Lung (tissue), 12 donors: ENCODE results near the gene MYBL2. TPM values are rescaled to one million over a fixed set of nuclear protein-coding genes. Genes with fewer than 3 reads are reported as not detected.

ENCODE experiments used
- ATAC-seq: fragments of 200-7000 bp; cut with Tn5 transposase; one replicate; pipeline ENCODE4 v1.9.1; 2020; ENCODE audit warnings: moderate number of reproducible peaks; ENCODE audit not compliant: insufficient read depth, low FRiP score
- DNase-seq, 3 donors: peaks; one replicate each; pipeline ENCODE4 v3.0.0-alpha.2; 2013 to 2017
- H3K27ac ChIP-seq, 2 donors: one replicate each; pipeline ENCODE4 v1.5.1; 2013; ENCODE audit warnings: mild to moderate bottlenecking in 2 of 2, moderate library complexity in 2 of 2, control low read depth in 1 of 2, inconsistent platforms in 1 of 2, low read depth in 1 of 2, low read length in 1 of 2
- H3K27me3 ChIP-seq, 3 donors: one replicate each; pipeline ENCODE4 v1.5.1; 2013; ENCODE audit warnings: low read length in 2 of 3; ENCODE audit not compliant: control insufficient read depth in 3 of 3, insufficient read depth in 3 of 3
- H3K36me3 ChIP-seq, 4 donors: one replicate each; pipeline ENCODE4 v1.5.1; 2013; ENCODE audit warnings: low read length in 4 of 4, mild to moderate bottlenecking in 1 of 4, moderate library complexity in 1 of 4; ENCODE audit not compliant: control insufficient read depth in 4 of 4, insufficient read depth in 4 of 4
- H3K4me1 ChIP-seq, 5 donors: one replicate each; pipeline ENCODE4 v1.5.1; 2013; ENCODE audit warnings: low read length in 5 of 5, mild to moderate bottlenecking in 2 of 5, moderate library complexity in 1 of 5; ENCODE audit not compliant: control insufficient read depth in 5 of 5, insufficient read depth in 5 of 5
- H3K4me3 ChIP-seq: one replicate; pipeline ENCODE4 v1.5.1; 2013; ENCODE audit warnings: mild to moderate bottlenecking, control low read depth, moderate library complexity
- H3K9ac ChIP-seq, 2 donors: one replicate each; pipeline ENCODE4 v1.5.1; 2013; ENCODE audit warnings: low read length in 2 of 2, control low read depth in 1 of 2; ENCODE audit not compliant: insufficient read depth in 1 of 2
- H3K9me3 ChIP-seq, 4 donors: one replicate each; pipeline ENCODE4 v1.5.1; 2013; ENCODE audit warnings: low read length in 3 of 4, mild to moderate bottlenecking in 1 of 4, moderate library complexity in 1 of 4; ENCODE audit not compliant: control insufficient read depth in 4 of 4, insufficient read depth in 3 of 4
- WGBS, 2 donors: extraction: QIAGEN DNeasy Blood & Tissue Kit; methylation state at CpG; one replicate each; pipeline ENCODE4 v1.1.7; 2013; 5-methylcytosine and 5-hydroxymethylcytosine counted together
- polyA plus RNA-seq, 2 donors: library from polyadenylated mRNA; stranded (reverse); fragments of 200-250 nt; gene quantifications; one replicate each; pipeline ENCODE4 v1.2.1, GENCODE V29; 2013
- total RNA-seq, 2 donors: library from RNA; depleted of rRNA in 1 of 2; stranded (reverse); fragments of >200 nt in 1 of 2; gene quantifications; one replicate each; pipeline ENCODE4 v1.2.1, GENCODE V29; 2014 to 2021
- TF ChIP-seq, protein P1 (sequence below): IDR thresholded peaks from 2 replicates; pipeline ENCODE4 v1.5.1; 2012; ENCODE audit warnings: mild to moderate bottlenecking; ENCODE audit errors: control extremely low read depth, extremely low read depth
- donor health status: control.
- donor health status: control.
- donor health status: Bipolar disorder and iron deficiency.
- donor health status: healthy.
- donor health status: DM: yes; HTN: yes; CAD: no.

Gene MYBL2
- total and polyA plus RNA-seq, 4 donors = 2.1 to 4.7 (median 3.3) TPM

DNA sequence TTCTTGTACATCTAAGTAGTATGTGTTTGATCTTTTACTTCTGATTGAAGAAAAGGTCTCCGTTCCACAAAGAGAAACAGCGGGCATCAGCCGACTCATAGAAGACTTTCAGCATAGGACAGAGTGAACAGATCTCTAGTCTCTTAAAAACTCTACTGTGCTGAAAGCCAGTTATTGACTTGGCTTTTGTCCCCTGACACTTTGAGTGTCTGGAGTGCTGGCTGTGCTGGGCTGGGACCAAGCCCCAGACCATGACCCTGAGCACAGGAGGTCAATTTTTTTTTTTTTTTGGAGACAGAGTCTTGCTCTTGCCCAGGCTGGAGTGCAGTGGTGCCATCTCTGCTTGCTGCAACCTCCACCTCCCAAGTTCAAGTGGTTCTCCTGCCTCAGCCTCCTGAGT, 27.8 kb downstream of the MYBL2 start:
- WGBS, 2 donors = 99% methylated on average over 3 of the region's 3 CpGs
- H3K27ac ChIP-seq = no peak overlapping the region
- ATAC-seq (no peak), DNase-seq (no peak)
- no peak overlapping the region for H3K9ac ChIP-seq
- no peaks in the 10 kb centered on the region for H3K4me1 ChIP-seq
- TF ChIP-seq, protein P1, sequence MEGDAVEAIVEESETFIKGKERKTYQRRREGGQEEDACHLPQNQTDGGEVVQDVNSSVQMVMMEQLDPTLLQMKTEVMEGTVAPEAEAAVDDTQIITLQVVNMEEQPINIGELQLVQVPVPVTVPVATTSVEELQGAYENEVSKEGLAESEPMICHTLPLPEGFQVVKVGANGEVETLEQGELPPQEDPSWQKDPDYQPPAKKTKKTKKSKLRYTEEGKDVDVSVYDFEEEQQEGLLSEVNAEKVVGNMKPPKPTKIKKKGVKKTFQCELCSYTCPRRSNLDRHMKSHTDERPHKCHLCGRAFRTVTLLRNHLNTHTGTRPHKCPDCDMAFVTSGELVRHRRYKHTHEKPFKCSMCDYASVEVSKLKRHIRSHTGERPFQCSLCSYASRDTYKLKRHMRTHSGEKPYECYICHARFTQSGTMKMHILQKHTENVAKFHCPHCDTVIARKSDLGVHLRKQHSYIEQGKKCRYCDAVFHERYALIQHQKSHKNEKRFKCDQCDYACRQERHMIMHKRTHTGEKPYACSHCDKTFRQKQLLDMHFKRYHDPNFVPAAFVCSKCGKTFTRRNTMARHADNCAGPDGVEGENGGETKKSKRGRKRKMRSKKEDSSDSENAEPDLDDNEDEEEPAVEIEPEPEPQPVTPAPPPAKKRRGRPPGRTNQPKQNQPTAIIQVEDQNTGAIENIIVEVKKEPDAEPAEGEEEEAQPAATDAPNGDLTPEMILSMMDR = no peak
- H3K4me3 ChIP-seq = no peak overlapping the region
- no peaks in the 10 kb centered on the region for H3K27me3 ChIP-seq
- no peaks in the 10 kb centered on the region for H3K9me3 ChIP-seq
- no peaks in the 10 kb centered on the region for H3K36me3 ChIP-seq

- Histone ChIP-seq H3K4me1 (no peaks in the 10 kb centered on the region), H3K9me3 (no peaks in the 10 kb centered on the region), H3K36me3 (peaks cover 0 to 7% (median 0%) of the 10 kb centered on the region in 4 donors), H3K27ac (no peak overlapping the region), H3K27me3 (no peaks in the 10 kb centered on the region), H3K9ac (no peak overlapping the region), H3K4me3 (no peak overlapping the region)
- ATAC-seq (no peak), DNase-seq (no peak)
- WGBS, 2 donors = 88 to 93% methylated on average over 8 of the region's 8 CpGs
- TF ChIP-seq, protein P1 = no peak
Observed at GRCh38 chr20:43695571-43695970, 28.7 kb downstream of the MYBL2 start.

GRCh38 chr20:43699941-43700565, 33.1 kb downstream of the MYBL2 start:
- TF ChIP-seq, protein P1 = no peak
- H3K36me3 ChIP-seq = peaks cover 0 to 13% (median 0%) of the 10 kb centered on the region in 4 donors
- DNase-seq (no peak), ATAC-seq (no peak)
- no peaks in the 10 kb centered on the region for H3K4me1 ChIP-seq
- no peak overlapping the region for H3K27ac ChIP-seq
- H3K9ac ChIP-seq = no peak overlapping the region
- WGBS, 2 donors = 89 to 94% methylated on average over 8 of the region's 8 CpGs
- H3K9me3 ChIP-seq = no peaks in the 10 kb centered on the region
- H3K4me3 ChIP-seq = no peak overlapping the region
- H3K27me3 ChIP-seq = no peaks in the 10 kb centered on the region

DNA sequence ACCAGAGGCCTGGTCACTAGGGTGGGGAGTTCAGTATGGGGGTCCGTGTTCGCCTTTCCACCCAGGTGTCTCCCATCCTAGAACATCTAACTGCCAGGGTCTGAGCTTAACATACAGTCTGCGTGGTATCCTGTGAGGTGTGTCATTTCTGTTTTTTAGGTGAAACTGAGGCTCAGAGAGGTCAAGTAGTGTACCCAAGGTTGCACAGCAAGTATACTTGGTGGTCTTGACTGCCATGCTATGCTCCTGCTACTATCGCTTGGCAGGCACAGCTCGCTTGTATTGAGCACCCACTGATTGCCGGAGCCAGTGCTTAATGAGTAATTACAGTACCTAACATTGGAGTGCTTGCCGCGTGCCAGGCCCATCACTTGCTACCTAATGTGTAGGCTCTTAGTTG, 33.7 kb downstream of the MYBL2 start:
- no peak for DNase-seq
- Histone ChIP-seq H3K4me3 (no peak overlapping the region), H3K9ac (no peak overlapping the region), H3K36me3 (peaks cover 0 to 13% (median 0%) of the 10 kb centered on the region in 4 donors), H3K9me3 (no peaks in the 10 kb centered on the region), H3K27ac (no peak overlapping the region), H3K4me1 (no peaks in the 10 kb centered on the region), H3K27me3 (no peaks in the 10 kb centered on the region)
- 98% methylated on average over 8 of the region's 8 CpGs for WGBS, 2 donors
- TF ChIP-seq, protein P1 = no peak
- ATAC-seq = no peak
